ENCODE results near the gene ZNF384.

Gene ZNF384

GRCh38 chr12:6653342-6653741 lies 35.8 kb downstream of the ZNF384 start:
- DNase-seq, result no peak

GRCh38 chr12:6652391-6652790 lies 36.8 kb downstream of the ZNF384 start:
- DNase-seq, result no peak

- no peak for DNase-seq
These were observed 38.3 kb downstream of the ZNF384 start for GRCh38 chr12:6650832-6651231.

GRCh38 chr12:6647083-6647604 lies 42.0 kb downstream of the ZNF384 start, which contains the start of gene ACRBP:
TSS of gene ACRBP (minus strand) at chr12:6647432. CDS start at chr12:6647366, 66 bp downstream.
- peak; percentile 43 for DNase-seq

GRCh38 chr12:6646276-6647082 lies 42.7 kb downstream of the ZNF384 start:
- no peak for DNase-seq

- DNase-seq, result no peak
These were observed 44.3 kb downstream of the ZNF384 start for GRCh38 chr12:6644903-6645302.

- no peak for DNase-seq
These were observed 44.9 kb downstream of the ZNF384 start for GRCh38 chr12:6644257-6644596.

- no peak for DNase-seq
These were observed 45.5 kb downstream of the ZNF384 start for GRCh38 chr12:6643569-6644256.

- no peak for DNase-seq
These were observed 48.0 kb downstream of the ZNF384 start for GRCh38 chr12:6641131-6641530.

- no peak for DNase-seq
These were observed 48.7 kb downstream of the ZNF384 start for GRCh38 chr12:6640497-6640896.

- DNase-seq, result no peak
These were observed 49.9 kb downstream of the ZNF384 start for GRCh38 chr12:6639151-6639801.

GRCh38 chr12:6638305-6638704 lies 50.9 kb downstream of the ZNF384 start:
- no peak for DNase-seq

GRCh38 chr12:6635856-6636531 lies 53.2 kb downstream of the ZNF384 start, which contains the start of gene LPAR5:
TSS of gene LPAR5 (minus strand) at chr12:6635959. CDS start at chr12:6621248, 14,711 bp downstream.
- no peak for DNase-seq

- DNase-seq, result peak; percentile 43
These were observed 53.8 kb downstream of the ZNF384 start for GRCh38 chr12:6635375-6635855.

- DNase-seq, result no peak
These were observed 56.9 kb downstream of the ZNF384 start for GRCh38 chr12:6632026-6632983.

- no peak for DNase-seq
These were observed 57.6 kb downstream of the ZNF384 start for GRCh38 chr12:6631549-6631961.

GRCh38 chr12:6630736-6631135 lies 58.4 kb downstream of the ZNF384 start:
- no peak for DNase-seq

- DNase-seq, result no peak
These were observed 61.6 kb downstream of the ZNF384 start for GRCh38 chr12:6627616-6628015.

- DNase-seq, result no peak
These were observed 62.4 kb downstream of the ZNF384 start for GRCh38 chr12:6626654-6627283.

GRCh38 chr12:6620885-6621274 lies 68.3 kb downstream of the ZNF384 start:
- no peak for DNase-seq

Measured in stimulated activated CD4-positive, alpha-beta T cell treated with anti-CD3 and anti-CD28 coated beads, Interleukin-12 subunit alpha, Interleukin-12 subunit beta, amount 100 ng/mL, for 4 hours (primary cell).